Left cardiac atrium (tissue), 4 donors: Measurements from ENCODE around the gene CUL1. TPM values are rescaled to one million over a fixed set of nuclear protein-coding genes. Genes with fewer than 3 reads are reported as not detected.

ENCODE experiments used
- ATAC-seq, 2 donors: fragments of 200-7000 bp; cut with Tn5 transposase; one replicate each; pipeline ENCODE4 v1.9.1; 2020; ENCODE audit warnings: mild to moderate bottlenecking in 2 of 2, moderate library complexity in 2 of 2
- DNase-seq: peaks from one replicate; pipeline ENCODE4 v3.0.0-alpha.2; 2020
- intact Hi-C, 2 donors: fragments of 100-400 bp; cut with DNase I; formaldehyde crosslinking; loops; one replicate each; pipeline versions ENCODE4 v1.14.1 to v1.15.1; 2022 to 2023
- long read RNA-seq: library from polyadenylated mRNA; unstranded; transcript quantifications from one replicate; pipeline ENCODE4 v2.0.0, GENCODE V29; 2021
- total RNA-seq, 2 donors: library from RNA; stranded (reverse); fragmentation: NEBNext Ultra II Directional; extraction: Animal tissue kit (Norgen Biotek cat#: 25700); gene quantifications; one replicate each; pipeline ENCODE4 v1.2.1, GENCODE V29; 2021
- donor health status: DM: no; HTN: yes; CAD: no.
- donor health status: DM: no; HTN: yes; CAD: no; lungs with severe emphysema.
- donor health status: DM: yes; HTN: yes; CAD: no.
- donor health status: Dilated cardiomyopathy.

The CUL1 gene
- total RNA-seq = 10 to 100 TPM; 40.8 to 52.2 TPM
- long read RNA-seq, transcript CUL1-201 (22 exons, 3,064 nt) = major isoform, 86 of 98 reads
- long read RNA-seq, transcript CUL1-203 (22 exons, 3,054 nt) = minor isoform, 5 of 98 reads
- long read RNA-seq, partial matches to known transcripts = 3 of 98 reads
- long read RNA-seq, other reads (novel, unspliced or antisense) = 4 of 98 reads

- DNase-seq (peak; percentile 90), ATAC-seq (peak; percentile 91 to 92)
- intact Hi-C loops = no loop called here
Observed at GRCh38 chr7:148698397-148699023, at the start of gene CUL1. TSS of gene CUL1 (plus strand) at chr7:148698903. CDS start at chr7:148730123, 31,220 bp downstream.

- no peak for ATAC-seq
- intact Hi-C loops = no loop called here
- no peak for DNase-seq
Observed at GRCh38 chr7:148650232-148650858, 48.4 kb upstream of the CUL1 start.

DNA sequence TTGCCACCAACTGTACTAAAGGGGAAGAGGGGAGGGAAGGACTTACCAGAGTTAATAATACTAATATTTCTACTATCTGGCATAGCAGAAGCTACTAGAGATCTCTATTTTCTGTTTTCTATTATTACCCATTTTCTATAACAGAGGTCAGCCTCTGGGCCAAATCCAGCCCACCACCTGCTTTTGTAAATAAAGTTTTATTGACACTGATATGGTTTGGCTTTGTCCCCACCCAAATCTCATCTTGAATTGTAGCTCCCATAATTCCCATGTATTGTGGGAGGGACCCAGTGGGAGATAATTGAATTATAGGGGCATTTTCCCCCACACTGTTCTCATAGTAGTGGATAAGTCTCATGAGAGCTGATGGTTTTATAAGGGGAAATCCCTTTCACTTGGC lies 45.9 kb upstream of the CUL1 start:
- ATAC-seq = no peak
- no peak for DNase-seq
- intact Hi-C loops = no loop called here

DNA sequence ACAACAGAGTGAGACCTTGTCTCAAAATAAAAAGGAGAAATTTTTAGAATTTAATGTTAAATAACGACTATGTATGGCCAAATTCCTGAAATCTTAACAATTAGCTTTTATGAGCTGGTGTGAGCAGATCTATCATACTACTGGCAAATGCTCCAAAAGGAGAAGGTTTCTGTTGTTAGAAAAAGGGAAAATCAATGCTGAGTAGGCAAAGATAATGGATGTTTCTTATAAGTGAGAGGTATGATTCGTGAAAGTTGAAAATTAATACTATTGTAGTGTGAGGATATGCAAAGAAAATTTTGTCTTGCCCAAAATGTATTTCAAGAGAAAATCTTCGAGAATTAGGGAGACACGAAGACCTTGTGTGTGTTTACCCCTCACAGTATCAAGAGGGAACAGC lies 40.8 kb upstream of the CUL1 start:
- DNase-seq (no peak), ATAC-seq (no peak)
- intact Hi-C loops = no loop called here

DNA sequence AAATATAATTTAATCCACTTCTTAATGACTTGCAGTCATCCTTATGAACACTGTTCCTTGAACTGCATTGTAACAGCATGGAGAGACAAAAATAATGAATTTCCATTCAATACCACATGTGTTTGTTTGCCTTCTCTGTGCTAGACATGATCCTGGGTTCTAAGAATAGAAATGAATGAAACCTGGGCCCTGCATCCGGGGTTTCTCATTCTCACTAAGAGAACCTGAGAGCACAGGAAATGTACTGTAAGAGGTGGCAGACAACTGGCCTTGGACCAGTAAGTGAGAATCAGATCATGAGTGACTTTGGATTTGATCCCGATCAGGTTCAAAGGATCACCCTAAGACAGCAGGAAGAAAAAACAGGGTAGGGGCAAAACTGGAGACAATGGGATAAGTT lies 37.2 kb upstream of the CUL1 start:
- intact Hi-C loops = no loop called here
- no peak for ATAC-seq
- no peak for DNase-seq

GRCh38 chr7:148662646-148663045 lies 36.1 kb upstream of the CUL1 start:
- no peak for DNase-seq
- ATAC-seq = no peak
- intact Hi-C loops = no loop called here

- intact Hi-C loops = no loop called here
- ATAC-seq (peak; percentile 89 to 92), DNase-seq (peak; percentile 44)
Observed at GRCh38 chr7:148664324-148664723, 34.4 kb upstream of the CUL1 start.

- intact Hi-C loops = no loop called here
- no peak for ATAC-seq
- DNase-seq = no peak
Observed at GRCh38 chr7:148665221-148665620, 33.5 kb upstream of the CUL1 start.

DNA sequence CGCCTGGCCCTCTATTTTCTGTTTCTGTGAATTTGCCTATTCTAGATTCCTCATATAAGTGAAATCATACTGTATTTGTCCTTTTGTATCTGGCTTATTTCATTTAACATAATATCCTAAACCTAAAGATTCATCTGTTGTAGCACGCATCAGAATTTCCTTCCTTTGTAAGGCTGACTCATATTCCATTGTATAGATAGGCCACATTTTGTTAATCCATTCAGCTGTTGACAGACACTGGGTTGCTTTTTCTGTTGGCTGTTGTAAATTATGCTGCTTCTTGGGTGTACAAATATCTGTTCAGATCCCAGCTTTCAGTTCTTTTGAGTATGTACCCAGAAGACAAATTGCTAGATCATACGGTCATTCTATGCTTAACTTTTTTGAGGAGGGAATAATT lies 28.8 kb upstream of the CUL1 start:
- no peak for DNase-seq
- intact Hi-C loops = no loop called here
- no peak for ATAC-seq

- intact Hi-C loops = no loop called here
- DNase-seq = no peak
- ATAC-seq = no peak
Observed at GRCh38 chr7:148670374-148670773, 28.3 kb upstream of the CUL1 start.

DNA sequence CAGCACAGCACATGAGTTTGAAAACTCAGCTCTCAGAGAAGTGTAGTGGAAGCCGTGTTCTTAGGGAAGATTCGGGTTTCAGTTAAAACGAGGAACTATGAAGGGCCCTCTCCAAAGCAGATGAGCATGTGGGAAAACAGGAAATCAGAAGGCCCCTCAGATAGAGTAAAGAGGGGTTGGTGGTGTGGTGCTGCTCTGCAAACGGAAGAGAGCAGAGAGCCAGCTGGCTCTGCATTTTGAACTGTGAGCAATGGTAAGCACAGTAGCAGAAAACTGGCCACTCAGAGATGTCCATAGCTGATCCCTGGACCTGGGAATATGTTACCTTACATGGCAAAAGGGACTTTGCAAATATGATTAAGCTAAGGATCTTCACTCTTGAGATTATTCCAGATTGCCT lies 27.9 kb upstream of the CUL1 start:
- intact Hi-C loops = no loop called here
- no peak for DNase-seq
- ATAC-seq = no peak

GRCh38 chr7:148672041-148672440 lies 26.7 kb upstream of the CUL1 start:
- no peak for DNase-seq
- intact Hi-C loops = no loop called here
- ATAC-seq = no peak

DNA sequence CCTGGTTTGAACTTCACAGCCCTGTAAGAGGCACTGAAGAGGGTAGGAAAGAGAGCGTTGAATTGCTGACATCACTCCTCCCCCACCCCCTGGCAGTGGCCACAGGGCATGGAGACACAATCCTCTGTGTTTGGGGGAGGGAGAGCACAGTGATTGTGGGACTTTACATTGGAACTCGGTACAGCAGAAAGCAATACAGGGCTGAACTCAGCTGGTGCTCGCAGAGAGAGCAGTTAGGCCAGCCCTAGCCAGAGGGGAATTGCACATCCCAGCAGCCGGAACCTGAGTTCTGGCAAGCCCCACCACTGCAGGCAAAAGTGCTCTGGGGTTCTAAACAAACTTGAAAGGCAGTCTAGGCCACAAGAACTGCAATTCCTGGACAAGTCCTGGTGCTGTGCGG lies 24.0 kb upstream of the CUL1 start:
- no peak for ATAC-seq
- no peak for DNase-seq
- intact Hi-C loops = no loop called here

DNA sequence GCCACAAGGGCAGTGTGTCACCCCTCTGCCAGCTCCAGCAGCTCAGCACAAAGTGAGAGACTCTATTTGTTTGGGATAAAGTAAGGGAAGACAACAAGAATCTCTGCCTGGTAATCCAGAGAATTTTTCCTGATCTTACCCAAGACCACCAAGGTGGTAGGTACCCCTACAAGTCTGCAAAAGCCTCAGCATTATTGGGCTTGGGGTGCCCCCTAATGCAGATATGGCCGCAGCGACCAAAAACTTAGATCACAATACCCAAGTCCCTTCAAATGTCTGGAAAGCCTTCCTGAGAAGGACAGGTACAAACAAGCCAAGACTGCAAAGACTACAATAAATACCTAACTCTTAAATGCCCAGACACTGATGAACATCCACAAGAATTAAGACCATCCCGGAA lies 22.4 kb upstream of the CUL1 start:
- ATAC-seq = no peak
- intact Hi-C loops = no loop called here
- no peak for DNase-seq

GRCh38 chr7:148681821-148682220 lies 16.9 kb upstream of the CUL1 start:
- intact Hi-C loops = no loop called here
- no peak for ATAC-seq

GRCh38 chr7:148684289-148684830 lies 14.3 kb upstream of the CUL1 start:
- intact Hi-C loops = no loop called here
- ATAC-seq (no peak), DNase-seq (no peak)

More at GRCh38 chr7:148681821-148682220, 16.9 kb upstream of the CUL1 start:
- no peak for DNase-seq

- ATAC-seq (no peak), DNase-seq (no peak)
- intact Hi-C loops = no loop called here
Observed at GRCh38 chr7:148686312-148686937, 12.3 kb upstream of the CUL1 start.

GRCh38 chr7:148687555-148687954 lies 11.1 kb upstream of the CUL1 start:
- no peak for DNase-seq
- ATAC-seq = peak in 1 of 2 donors; percentile 59
- intact Hi-C loops = no loop called here

DNA sequence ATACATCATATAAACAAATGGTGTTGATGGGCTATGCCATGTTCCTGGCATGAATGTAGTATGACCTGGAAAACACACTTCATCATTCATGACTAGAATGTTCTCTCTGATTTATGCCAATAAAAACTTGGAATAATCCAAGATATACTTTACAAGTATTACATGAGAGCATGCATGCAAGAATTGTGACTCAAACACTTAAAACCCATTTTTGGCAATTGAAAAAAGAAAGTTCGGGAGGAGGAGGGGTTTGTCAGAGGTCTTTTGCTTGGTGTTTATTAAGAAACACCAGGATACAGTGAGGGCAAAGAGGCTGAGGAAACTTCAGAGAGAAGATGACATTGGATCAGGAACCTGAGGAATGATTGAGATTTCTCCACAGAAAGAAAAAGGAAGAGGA lies 10.2 kb upstream of the CUL1 start:
- DNase-seq (no peak), ATAC-seq (peak in 1 of 2 donors; percentile 47)
- intact Hi-C loops = no loop called here

DNA sequence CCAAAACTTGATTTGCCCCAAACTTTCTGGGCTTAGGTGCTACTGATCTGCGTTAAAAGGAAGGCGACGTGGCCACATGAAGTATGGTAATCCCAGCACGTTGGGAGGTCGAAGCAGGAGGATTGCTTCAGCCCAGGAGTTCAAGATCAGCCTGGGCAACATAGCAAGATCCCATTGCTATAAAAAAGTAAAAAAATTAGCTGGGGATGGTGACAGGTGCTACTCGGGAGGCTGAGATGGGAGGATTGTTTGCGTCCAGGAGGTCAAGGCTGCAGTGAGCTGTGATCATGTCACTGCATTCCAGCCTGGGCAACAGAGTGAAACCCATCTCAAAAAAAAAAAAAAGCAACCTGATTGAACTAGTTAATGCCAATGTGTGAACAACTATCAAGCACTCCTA lies 5.1 kb upstream of the CUL1 start:
- intact Hi-C loops = no loop called here
- no peak for ATAC-seq
- no peak for DNase-seq
